ENCODE measurements around the gene ECT2. TPM values are rescaled to one million over a fixed set of nuclear protein-coding genes. Genes with fewer than 3 reads are reported as not detected.

The ECT2 gene
- total RNA-seq, 1 experiment from 2014 or later: 77.4 TPM

- POLR2A ChIA-PET (ENCODE audit: unreplicated experiment): no interaction called here
- ATAC-seq (peak; percentile 71), DNase-seq (peak; percentile 43)
- Histone ChIP-seq H3K4me3 (ENCODE audit: low read length) (no peak overlapping the region), H3K9me3 (ENCODE audit: low read length) (no peaks in the 10 kb centered on the region), H4K20me1 (ENCODE audit: low read length) (no peaks in the 10 kb centered on the region), H2AFZ (ENCODE audit: low read length) (no peak overlapping the region), H3K9ac (ENCODE audit: low read length) (no peak overlapping the region), H3K27me3 (ENCODE audit: low read length) (peaks cover 21% of the 10 kb centered on the region), H3F3A (ENCODE audit: low read length, unreplicated experiment) (no peaks in the 10 kb centered on the region), H3K4me2 (ENCODE audit: low read length) (no peak overlapping the region), H3K4me1 (ENCODE audit: insufficient read depth, low read length) (no peaks in the 10 kb centered on the region), H3K79me2 (ENCODE audit: low read length) (no peaks in the 10 kb centered on the region), H3K36me3 (ENCODE audit: low read depth, low read length) (no peaks in the 10 kb centered on the region), H3K9me2 (replicated peaks; ENCODE audit: low read length) (no peaks in the 10 kb centered on the region), H3K27ac (ENCODE audit: low read length) (no peak overlapping the region)
- intact Hi-C loops (cut with micrococcal nuclease): no loop called here
- CTCF ChIA-PET: no interaction called here
- no peak for TF ChIP-seq EZH2 (IDR thresholded peaks at IDR 0.05; ENCODE audit: low read length, unreplicated experiment)
- TF ChIP-seq, protein P1, sequence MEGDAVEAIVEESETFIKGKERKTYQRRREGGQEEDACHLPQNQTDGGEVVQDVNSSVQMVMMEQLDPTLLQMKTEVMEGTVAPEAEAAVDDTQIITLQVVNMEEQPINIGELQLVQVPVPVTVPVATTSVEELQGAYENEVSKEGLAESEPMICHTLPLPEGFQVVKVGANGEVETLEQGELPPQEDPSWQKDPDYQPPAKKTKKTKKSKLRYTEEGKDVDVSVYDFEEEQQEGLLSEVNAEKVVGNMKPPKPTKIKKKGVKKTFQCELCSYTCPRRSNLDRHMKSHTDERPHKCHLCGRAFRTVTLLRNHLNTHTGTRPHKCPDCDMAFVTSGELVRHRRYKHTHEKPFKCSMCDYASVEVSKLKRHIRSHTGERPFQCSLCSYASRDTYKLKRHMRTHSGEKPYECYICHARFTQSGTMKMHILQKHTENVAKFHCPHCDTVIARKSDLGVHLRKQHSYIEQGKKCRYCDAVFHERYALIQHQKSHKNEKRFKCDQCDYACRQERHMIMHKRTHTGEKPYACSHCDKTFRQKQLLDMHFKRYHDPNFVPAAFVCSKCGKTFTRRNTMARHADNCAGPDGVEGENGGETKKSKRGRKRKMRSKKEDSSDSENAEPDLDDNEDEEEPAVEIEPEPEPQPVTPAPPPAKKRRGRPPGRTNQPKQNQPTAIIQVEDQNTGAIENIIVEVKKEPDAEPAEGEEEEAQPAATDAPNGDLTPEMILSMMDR (conservative IDR thresholded peaks at IDR 0.05; ENCODE audit: low read depth, low read length): no peak
- TF ChIP-seq EZH2phosphoT487 (IDR thresholded peaks at IDR 0.05; ENCODE audit: borderline replicate concordance, low read length): no peak
- no TSS peak for BruUV-seq (replicated peaks)
Observed at GRCh38 chr3:172846706-172847105, 96.2 kb downstream of the ECT2 start.

DNA sequence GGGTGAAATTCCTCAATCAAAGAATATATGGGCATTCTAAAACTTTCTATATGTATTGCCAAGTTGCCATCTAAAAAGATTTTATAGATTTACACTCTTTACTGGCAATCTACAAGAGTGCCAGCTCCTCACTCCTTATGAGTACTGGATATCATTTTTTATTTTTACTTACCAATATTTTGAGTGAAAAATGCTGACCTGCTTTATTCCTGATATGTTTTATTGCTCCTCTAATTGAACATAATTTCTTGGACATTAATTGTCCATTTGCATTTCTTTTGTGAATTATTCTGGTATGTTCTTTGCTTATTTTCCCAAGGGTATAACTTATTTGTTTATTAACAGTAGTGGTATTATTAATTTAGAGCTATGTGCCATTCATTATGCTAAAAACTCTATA lies 96.8 kb downstream of the ECT2 start:
- no TSS peak for BruUV-seq (replicated peaks)
- Histone ChIP-seq H3K9me2 (replicated peaks; ENCODE audit: low read length) (no peaks in the 10 kb centered on the region), H3K79me2 (ENCODE audit: low read length) (no peaks in the 10 kb centered on the region), H3K4me1 (ENCODE audit: insufficient read depth, low read length) (no peaks in the 10 kb centered on the region), H4K20me1 (ENCODE audit: low read length) (no peaks in the 10 kb centered on the region), H3K9me3 (ENCODE audit: low read length) (no peaks in the 10 kb centered on the region), H3F3A (ENCODE audit: low read length, unreplicated experiment) (no peaks in the 10 kb centered on the region), H3K4me3 (ENCODE audit: low read length) (no peak overlapping the region), H3K27me3 (ENCODE audit: low read length) (peaks cover 25% of the 10 kb centered on the region), H3K4me2 (ENCODE audit: low read length) (no peak overlapping the region), H3K36me3 (ENCODE audit: low read depth, low read length) (no peaks in the 10 kb centered on the region), H2AFZ (ENCODE audit: low read length) (no peak overlapping the region), H3K9ac (ENCODE audit: low read length) (no peak overlapping the region), H3K27ac (ENCODE audit: low read length) (no peak overlapping the region)
- DNase-seq: no peak
- CTCF ChIA-PET: no interaction called here
- POLR2A ChIA-PET (ENCODE audit: unreplicated experiment): no interaction called here
- TF ChIP-seq, protein P1 (conservative IDR thresholded peaks at IDR 0.05; ENCODE audit: low read depth, low read length): no peak
- TF ChIP-seq EZH2 (IDR thresholded peaks at IDR 0.05; ENCODE audit: low read length, unreplicated experiment) (no peak), EZH2phosphoT487 (IDR thresholded peaks at IDR 0.05; ENCODE audit: borderline replicate concordance, low read length) (no peak)
- no peak for ATAC-seq
- intact Hi-C loops (cut with micrococcal nuclease): no loop called here

DNA sequence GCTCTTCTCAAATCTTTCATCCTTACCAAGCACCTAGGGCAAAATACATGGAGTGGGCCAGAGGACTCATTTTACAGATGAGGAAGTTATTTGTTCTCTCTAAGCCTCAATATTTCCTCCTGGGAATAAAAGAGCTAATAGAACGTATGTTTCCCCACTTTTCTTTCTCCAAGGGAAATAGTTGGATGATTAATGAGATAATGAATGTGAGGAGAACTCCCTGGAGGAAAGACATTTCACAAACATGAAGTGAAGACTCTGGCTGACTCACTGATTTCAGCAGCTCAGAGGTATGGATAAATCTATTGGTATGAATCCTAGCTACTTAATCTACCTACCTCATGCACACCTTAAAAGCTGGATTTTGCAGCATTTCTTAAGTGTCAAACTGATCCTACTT lies 98.4 kb downstream of the ECT2 start:
- Histone ChIP-seq H2AFZ (ENCODE audit: low read length) (no peak overlapping the region), H3K4me2 (ENCODE audit: low read length) (no peak overlapping the region), H3K27me3 (ENCODE audit: low read length) (peaks cover 40% of the 10 kb centered on the region), H3K4me1 (ENCODE audit: insufficient read depth, low read length) (no peaks in the 10 kb centered on the region), H4K20me1 (ENCODE audit: low read length) (no peaks in the 10 kb centered on the region), H3K9me3 (ENCODE audit: low read length) (no peaks in the 10 kb centered on the region), H3K27ac (ENCODE audit: low read length) (no peak overlapping the region), H3K9ac (ENCODE audit: low read length) (no peak overlapping the region), H3K4me3 (ENCODE audit: low read length) (no peak overlapping the region), H3K36me3 (ENCODE audit: low read depth, low read length) (no peaks in the 10 kb centered on the region), H3K79me2 (ENCODE audit: low read length) (no peaks in the 10 kb centered on the region), H3K9me2 (replicated peaks; ENCODE audit: low read length) (no peaks in the 10 kb centered on the region), H3F3A (ENCODE audit: low read length, unreplicated experiment) (no peaks in the 10 kb centered on the region)
- TF ChIP-seq, protein P1 (conservative IDR thresholded peaks at IDR 0.05; ENCODE audit: low read depth, low read length): no peak
- TF ChIP-seq EZH2 (IDR thresholded peaks at IDR 0.05; ENCODE audit: low read length, unreplicated experiment): no peak
- no peak for TF ChIP-seq EZH2phosphoT487 (IDR thresholded peaks at IDR 0.05; ENCODE audit: borderline replicate concordance, low read length)
- DNase-seq: no peak
- CTCF ChIA-PET: no interaction called here
- no peak for ATAC-seq
- BruUV-seq (replicated peaks): no TSS peak
- POLR2A ChIA-PET (ENCODE audit: unreplicated experiment): interaction anchor here (0.6 kb wide), 1 partner anchor 129 kb away, joined by 7 read pairs; no protein-coding TSS in a partner anchor
- intact Hi-C loops (cut with micrococcal nuclease): no loop called here

Measured in PC-3 (cell line).